Measurements from ENCODE around the gene CARMIL1. TPM values are rescaled to one million over a fixed set of nuclear protein-coding genes. Genes with fewer than 3 reads are reported as not detected.

The CARMIL1 gene
- total RNA-seq, 4 donors from 2014 or later: 13.6 to 33.2 (median 22.2) TPM

GRCh38 chr6:25669413-25669812 lies 390.2 kb downstream of the CARMIL1 start:
- DNase-seq (ENCODE audit: low spot score in 2 of 2): no peak
- no peaks in the 10 kb centered on the region for H3K36me3 ChIP-seq
- TF ChIP-seq POLR2AphosphoS5 (IDR thresholded peaks at IDR 0.05) (no peak), POLR2A (IDR thresholded peaks at IDR 0.05) (no peak), CTCF (IDR thresholded peaks at IDR 0.05) (no peak), EP300 (IDR thresholded peaks at IDR 0.05) (no peak)
- H3K4me1 ChIP-seq: no peaks in the 10 kb centered on the region
- WGBS: 92% methylated on average over 5 of the region's 5 CpGs
- no peaks in the 10 kb centered on the region for H3K9me3 ChIP-seq
- H3K4me3 ChIP-seq: no peak overlapping the region
- H3K27me3 ChIP-seq: peaks cover 4% of the 10 kb centered on the region
- H3K27ac ChIP-seq: no peak overlapping the region

Data from suprapubic skin (tissue), 4 donors.